Mucosa of rectum (tissue), 2 donors: ENCODE data around the gene SLC41A3.

Experiments
- H3K27ac ChIP-seq, 2 donors: one replicate each; pipeline ENCODE4 v1.7.0; 2013; ENCODE audit warnings: inconsistent platforms in 2 of 2, low read depth in 2 of 2, low read length in 2 of 2
- H3K27me3 ChIP-seq, 2 donors: one replicate each; pipeline ENCODE4 v1.7.0; 2013; ENCODE audit warnings: low read length in 2 of 2; ENCODE audit not compliant: control insufficient read depth in 2 of 2, insufficient read depth in 2 of 2
- H3K36me3 ChIP-seq, 2 donors: one replicate each; pipeline ENCODE4 v1.7.0; 2013; ENCODE audit warnings: low read length in 2 of 2; ENCODE audit not compliant: control insufficient read depth in 2 of 2, insufficient read depth in 2 of 2
- H3K4me1 ChIP-seq, 2 donors: one replicate each; pipeline ENCODE4 v1.7.0; 2013; ENCODE audit warnings: low read length in 2 of 2, mild to moderate bottlenecking in 1 of 2; ENCODE audit not compliant: control insufficient read depth in 2 of 2, insufficient read depth in 2 of 2
- H3K4me3 ChIP-seq, 2 donors: one replicate each; pipeline ENCODE4 v1.7.0; 2013; ENCODE audit warnings: low read length in 2 of 2
- H3K9ac ChIP-seq, 2 donors: one replicate each; pipeline ENCODE4 v1.7.0; 2013; ENCODE audit warnings: low read length in 2 of 2, low read depth in 1 of 2, mild to moderate bottlenecking in 1 of 2
- H3K9me3 ChIP-seq, 2 donors: one replicate each; pipeline ENCODE4 v1.7.0; 2013; ENCODE audit warnings: low read length in 2 of 2; ENCODE audit not compliant: control insufficient read depth in 2 of 2
- donor health status: healthy.
- donor health status: Normal muscosa, but diverticular disease.

The SLC41A3 gene

DNA sequence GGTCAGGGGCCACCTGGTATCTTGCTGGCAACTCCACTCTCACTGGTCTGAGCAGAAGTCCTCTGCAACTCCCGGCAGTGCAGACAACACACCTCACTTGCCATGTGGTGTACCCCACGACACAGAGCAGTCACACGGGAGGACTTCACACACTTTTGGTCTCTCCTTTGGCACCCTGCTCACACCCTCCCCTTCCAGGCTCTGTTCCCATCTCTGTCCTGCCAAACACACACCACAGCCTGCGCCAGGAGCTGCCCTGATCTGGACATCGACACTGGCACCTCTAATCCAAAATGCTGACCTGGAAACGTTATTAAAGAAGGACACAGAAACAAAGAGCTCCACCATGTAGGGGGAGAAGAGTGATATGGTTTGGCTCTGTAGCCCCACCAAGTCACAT, 57.2 kb downstream of the SLC41A3 start:
- Histone ChIP-seq H3K9ac (no peak overlapping the region), H3K9me3 (peaks cover 0 to 9% of the 10 kb centered on the region in 2 donors), H3K27ac (no peak overlapping the region), H3K27me3 (no peaks in the 10 kb centered on the region), H3K4me1 (no peaks in the 10 kb centered on the region), H3K36me3 (peaks cover 0 to 3% of the 10 kb centered on the region in 2 donors), H3K4me3 (no peak overlapping the region)

DNA sequence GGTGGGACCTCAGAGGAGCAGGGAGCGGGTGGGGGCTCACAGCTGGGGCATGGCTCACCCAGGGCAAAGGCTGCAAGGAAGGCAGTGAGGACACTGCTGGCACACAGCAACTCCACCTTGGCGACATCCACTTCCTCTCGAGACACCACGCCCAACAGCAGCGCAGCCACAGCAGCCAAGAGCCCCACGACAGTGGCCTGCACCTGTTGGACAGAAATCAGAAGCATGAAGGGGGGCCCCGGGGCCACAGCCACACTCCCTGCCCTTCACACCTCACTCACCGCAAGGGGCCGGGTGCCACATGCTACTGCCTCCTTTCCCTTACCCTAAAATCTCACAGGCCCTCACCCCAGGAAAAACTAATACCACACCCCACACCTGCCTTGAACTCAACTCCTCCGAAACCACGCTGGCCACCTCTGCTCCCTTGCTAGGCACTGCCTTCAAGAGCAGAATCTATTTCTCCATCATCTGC, 57.6 kb downstream of the SLC41A3 start:
- Histone ChIP-seq H3K4me3 (no peak overlapping the region), H3K36me3 (peaks cover 0 to 3% of the 10 kb centered on the region in 2 donors), H3K27me3 (no peaks in the 10 kb centered on the region)

GRCh38 chr3:126025862-126026261, 58.1 kb downstream of the SLC41A3 start:
- Histone ChIP-seq H3K9me3 (peaks cover 0 to 9% of the 10 kb centered on the region in 2 donors), H3K9ac (no peak overlapping the region), H3K36me3 (peaks cover 0 to 3% of the 10 kb centered on the region in 2 donors), H3K4me1 (no peaks in the 10 kb centered on the region), H3K4me3 (no peak overlapping the region), H3K27ac (no peak overlapping the region), H3K27me3 (no peaks in the 10 kb centered on the region)

More for the DNA sequence above, 57.6 kb downstream of the SLC41A3 start:
- Histone ChIP-seq H3K9me3 (peaks cover 0 to 9% of the 10 kb centered on the region in 2 donors), H3K4me1 (no peaks in the 10 kb centered on the region), H3K9ac (no peak overlapping the region), H3K27ac (no peak overlapping the region)

DNA sequence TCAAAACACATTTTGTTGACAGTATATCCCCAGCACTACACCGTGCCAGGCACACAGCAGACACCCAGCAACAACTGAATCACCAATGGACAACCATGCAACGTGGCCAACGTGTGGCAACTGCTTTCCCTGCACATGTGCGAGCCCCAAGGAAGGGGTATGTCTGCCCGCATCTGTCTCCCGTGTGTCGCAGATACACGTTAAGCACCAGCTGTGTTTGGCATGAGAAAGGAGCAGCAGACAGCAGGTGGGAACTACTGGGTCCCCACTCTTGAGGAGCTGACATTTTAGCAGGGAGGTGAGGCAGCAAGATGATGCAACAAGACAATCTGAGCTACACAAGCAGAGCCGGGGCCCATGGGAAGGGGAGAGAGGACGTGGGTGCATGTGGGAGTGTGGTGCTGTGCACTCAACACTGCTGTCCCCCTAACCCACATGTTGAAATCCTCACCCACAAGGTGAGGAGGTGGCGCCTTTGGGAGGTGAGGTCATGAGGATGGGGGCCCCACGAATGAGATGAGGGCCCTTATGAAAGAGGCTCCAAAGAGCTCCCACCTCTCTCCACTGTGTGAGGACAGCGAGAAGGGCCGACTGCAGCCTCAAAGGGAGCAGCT, 58.7 kb downstream of the SLC41A3 start:
- Histone ChIP-seq H3K27ac (no peak overlapping the region), H3K4me3 (no peak overlapping the region), H3K4me1 (no peaks in the 10 kb centered on the region), H3K9ac (no peak overlapping the region), H3K27me3 (no peaks in the 10 kb centered on the region), H3K9me3 (peaks cover 0 to 9% of the 10 kb centered on the region in 2 donors), H3K36me3 (peaks cover 0 to 3% of the 10 kb centered on the region in 2 donors)

- H3K9me3 ChIP-seq, result peaks cover 0 to 9% of the 10 kb centered on the region in 2 donors
- no peaks in the 10 kb centered on the region for H3K4me1 ChIP-seq
- peaks cover 0 to 5% of the 10 kb centered on the region in 2 donors for H3K36me3 ChIP-seq
- H3K27me3 ChIP-seq, result no peaks in the 10 kb centered on the region
- H3K9ac ChIP-seq, result no peak overlapping the region
- H3K27ac ChIP-seq, result no peak overlapping the region
- no peak overlapping the region for H3K4me3 ChIP-seq
Measured at GRCh38 chr3:126024049-126024854, 59.7 kb downstream of the SLC41A3 start.

- peaks cover 0 to 5% of the 10 kb centered on the region in 2 donors for H3K9me3 ChIP-seq
- peaks cover 0 to 5% of the 10 kb centered on the region in 2 donors for H3K36me3 ChIP-seq
- no peaks in the 10 kb centered on the region for H3K4me1 ChIP-seq
- no peak overlapping the region for H3K9ac ChIP-seq
- H3K27ac ChIP-seq, result no peak overlapping the region
- H3K27me3 ChIP-seq, result no peaks in the 10 kb centered on the region
- H3K4me3 ChIP-seq, result no peak overlapping the region
Measured at GRCh38 chr3:126023390-126023789, 60.5 kb downstream of the SLC41A3 start.

- peaks cover 0 to 5% of the 10 kb centered on the region in 2 donors for H3K36me3 ChIP-seq
- no peaks in the 10 kb centered on the region for H3K4me1 ChIP-seq
- H3K4me3 ChIP-seq, result no peak overlapping the region
- no peak overlapping the region for H3K27ac ChIP-seq
- no peak overlapping the region for H3K9ac ChIP-seq
- no peaks in the 10 kb centered on the region for H3K27me3 ChIP-seq
- no peaks in the 10 kb centered on the region for H3K9me3 ChIP-seq
Measured at GRCh38 chr3:126022741-126023359, 61.1 kb downstream of the SLC41A3 start.

GRCh38 chr3:126021702-126022101, 62.2 kb downstream of the SLC41A3 start:
- H3K4me1 ChIP-seq, result no peaks in the 10 kb centered on the region
- no peak overlapping the region for H3K4me3 ChIP-seq
- H3K9ac ChIP-seq, result no peak overlapping the region
- peaks cover 0 to 5% of the 10 kb centered on the region in 2 donors for H3K36me3 ChIP-seq
- no peaks in the 10 kb centered on the region for H3K27me3 ChIP-seq
- H3K27ac ChIP-seq, result no peak overlapping the region
- H3K9me3 ChIP-seq, result no peaks in the 10 kb centered on the region

- no peak overlapping the region for H3K4me3 ChIP-seq
- no peaks in the 10 kb centered on the region for H3K27me3 ChIP-seq
- no peaks in the 10 kb centered on the region for H3K4me1 ChIP-seq
- H3K27ac ChIP-seq, result no peak overlapping the region
- H3K9me3 ChIP-seq, result no peaks in the 10 kb centered on the region
- H3K9ac ChIP-seq, result no peak overlapping the region
- H3K36me3 ChIP-seq, result peaks cover 0 to 5% of the 10 kb centered on the region in 2 donors
Measured at GRCh38 chr3:126021224-126021623, 62.7 kb downstream of the SLC41A3 start.

DNA sequence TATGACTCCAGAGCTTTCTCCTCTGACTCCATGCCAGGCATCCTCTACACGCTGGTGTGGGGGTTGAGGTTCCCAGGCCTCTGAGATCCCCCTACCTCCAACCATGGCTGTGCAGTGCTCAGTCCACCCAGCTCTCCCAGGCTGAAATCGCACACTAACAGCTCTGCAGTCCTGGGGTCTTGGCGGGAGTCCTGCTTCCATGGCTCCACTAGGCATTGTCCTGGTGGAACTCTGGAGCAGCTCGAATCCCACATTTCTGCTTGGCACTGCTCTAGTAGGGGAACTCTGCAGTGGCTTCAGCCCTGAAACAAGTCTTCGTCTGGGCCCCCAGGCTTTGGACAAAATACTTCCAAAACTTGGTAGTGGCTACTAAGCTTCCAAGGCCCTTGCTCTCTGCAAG, 64.2 kb downstream of the SLC41A3 start:
- H3K4me1 ChIP-seq, result no peaks in the 10 kb centered on the region
- H3K9me3 ChIP-seq, result no peaks in the 10 kb centered on the region
- H3K27ac ChIP-seq, result no peak overlapping the region
- H3K27me3 ChIP-seq, result no peaks in the 10 kb centered on the region
- H3K36me3 ChIP-seq, result peaks cover 0 to 2% of the 10 kb centered on the region in 2 donors
- no peak overlapping the region for H3K4me3 ChIP-seq
- H3K9ac ChIP-seq, result no peak overlapping the region
